Mucosa of descending colon (tissue), 3 donors: ENCODE results near the gene C10orf53. TPM values are rescaled to one million over a fixed set of nuclear protein-coding genes. Genes with fewer than 3 reads are reported as not detected.

Experiments
- ATAC-seq: fragments of 200-7000 bp; cut with Tn5 transposase; one replicate; pipeline ENCODE4 v1.9.1; 2020; ENCODE audit warnings: mild to moderate bottlenecking, moderate library complexity
- DNase-seq, 3 donors: peaks; one replicate each; pipeline ENCODE4 v3.0.0-alpha.2; 2020
- H3K36me3 ChIP-seq: fragments of 200-600 bp; one replicate; pipeline ENCODE4 v1.8.0; 2021; ENCODE audit warnings: low read depth, mild to moderate bottlenecking
- H3K4me1 ChIP-seq: fragments of 200-600 bp; one replicate; pipeline ENCODE4 v1.8.0; 2021; ENCODE audit warnings: low read depth, mild to moderate bottlenecking
- H3K4me3 ChIP-seq: fragments of 200-600 bp; one replicate; pipeline ENCODE4 v1.8.0; 2021; ENCODE audit warnings: mild to moderate bottlenecking
- H3K9me3 ChIP-seq: fragments of 200-600 bp; one replicate; pipeline ENCODE4 v1.8.0; 2021; ENCODE audit warnings: mild to moderate bottlenecking
- intact Hi-C, 2 donors: fragments of 100-400 bp; cut with DNase I in 1 of 2; cut with micrococcal nuclease in 1 of 2; formaldehyde crosslinking; loops; one replicate each; pipeline versions ENCODE4 v1.11.0 to v1.11.1; 2022; cut with DNase I, micrococcal nuclease
- total RNA-seq, 3 donors: library from RNA; stranded (reverse); fragmentation: NEBNext Ultra II Directional in 2 of 3; extraction: Animal tissue kit (Norgen Biotek cat#: 25700) in 2 of 3; gene quantifications; one replicate each; pipeline versions ENCODE4 v1.2.1 to v1.2.4, GENCODE V29; 2021 to 2023
- TF ChIP-seq, protein P1 (sequence below): fragments of 200-600 bp; IDR thresholded peaks from one replicate; pipeline ENCODE4 v1.8.0; 2022; ENCODE audit warnings: antibody characterized with exemption, mild to moderate bottlenecking
- donor health status: DM: no; HTN: no; CAD: no; lungs with moderate emphysema.
- donor health status: DM: no; HTN: no; CAD: no.
- donor health status: DM: no; HTN: yes; CAD: no.

The C10orf53 gene
- total RNA-seq, 3 donors from 2014 or later, result not detected

DNA sequence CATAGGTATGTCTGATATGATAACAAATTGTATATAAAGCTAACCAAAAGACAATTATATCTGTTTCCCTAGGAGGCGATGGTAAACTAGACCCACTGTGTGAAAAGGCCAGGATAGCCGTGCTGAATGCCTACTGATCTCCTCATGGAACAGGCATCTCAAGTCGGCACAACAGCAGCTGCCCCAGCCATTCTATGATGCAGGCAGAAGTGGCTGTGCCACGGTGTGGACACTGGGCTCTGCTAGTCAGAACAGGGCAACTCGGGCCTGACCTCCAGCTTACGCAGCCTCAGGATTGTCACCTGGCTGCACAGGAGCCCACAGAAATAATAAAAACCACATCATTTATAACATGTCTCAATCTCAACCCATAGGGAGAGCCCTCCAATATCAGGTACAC lies 15.0 kb downstream of the C10orf53 start:
- TF ChIP-seq, protein P1, sequence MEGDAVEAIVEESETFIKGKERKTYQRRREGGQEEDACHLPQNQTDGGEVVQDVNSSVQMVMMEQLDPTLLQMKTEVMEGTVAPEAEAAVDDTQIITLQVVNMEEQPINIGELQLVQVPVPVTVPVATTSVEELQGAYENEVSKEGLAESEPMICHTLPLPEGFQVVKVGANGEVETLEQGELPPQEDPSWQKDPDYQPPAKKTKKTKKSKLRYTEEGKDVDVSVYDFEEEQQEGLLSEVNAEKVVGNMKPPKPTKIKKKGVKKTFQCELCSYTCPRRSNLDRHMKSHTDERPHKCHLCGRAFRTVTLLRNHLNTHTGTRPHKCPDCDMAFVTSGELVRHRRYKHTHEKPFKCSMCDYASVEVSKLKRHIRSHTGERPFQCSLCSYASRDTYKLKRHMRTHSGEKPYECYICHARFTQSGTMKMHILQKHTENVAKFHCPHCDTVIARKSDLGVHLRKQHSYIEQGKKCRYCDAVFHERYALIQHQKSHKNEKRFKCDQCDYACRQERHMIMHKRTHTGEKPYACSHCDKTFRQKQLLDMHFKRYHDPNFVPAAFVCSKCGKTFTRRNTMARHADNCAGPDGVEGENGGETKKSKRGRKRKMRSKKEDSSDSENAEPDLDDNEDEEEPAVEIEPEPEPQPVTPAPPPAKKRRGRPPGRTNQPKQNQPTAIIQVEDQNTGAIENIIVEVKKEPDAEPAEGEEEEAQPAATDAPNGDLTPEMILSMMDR, result no peak
- no peaks in the 10 kb centered on the region for H3K36me3 ChIP-seq
- no peak for DNase-seq
- intact Hi-C loops, result no loop called here
- no peak for ATAC-seq
- H3K4me1 ChIP-seq, result no peaks in the 10 kb centered on the region
- H3K9me3 ChIP-seq, result no peaks in the 10 kb centered on the region
- H3K4me3 ChIP-seq, result no peak overlapping the region

DNA sequence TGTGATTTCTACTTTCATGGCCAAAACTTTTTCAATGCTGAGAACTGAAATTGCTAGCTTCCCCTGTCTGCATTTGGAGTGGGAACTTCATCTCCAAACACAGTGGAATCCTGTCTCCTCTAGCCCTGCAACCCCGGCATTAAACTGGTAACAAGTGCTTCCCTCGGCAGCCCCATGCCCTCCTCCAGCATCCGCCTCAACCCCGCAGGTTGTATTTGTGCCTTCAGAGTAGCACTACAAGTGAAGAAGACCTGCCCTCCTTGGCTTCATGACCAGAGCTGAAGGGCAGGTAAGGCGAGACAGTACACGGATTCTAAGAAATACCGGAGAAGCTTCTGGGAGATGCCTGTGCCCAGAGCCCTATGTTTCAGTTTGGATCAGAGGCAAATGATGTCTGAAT lies 16.9 kb downstream of the C10orf53 start:
- no peaks in the 10 kb centered on the region for H3K4me1 ChIP-seq
- DNase-seq, result no peak
- ATAC-seq, result no peak
- intact Hi-C loops, result no loop called here
- H3K9me3 ChIP-seq, result no peaks in the 10 kb centered on the region
- TF ChIP-seq, protein P1, result no peak
- H3K36me3 ChIP-seq, result no peaks in the 10 kb centered on the region
- H3K4me3 ChIP-seq, result no peak overlapping the region

DNA sequence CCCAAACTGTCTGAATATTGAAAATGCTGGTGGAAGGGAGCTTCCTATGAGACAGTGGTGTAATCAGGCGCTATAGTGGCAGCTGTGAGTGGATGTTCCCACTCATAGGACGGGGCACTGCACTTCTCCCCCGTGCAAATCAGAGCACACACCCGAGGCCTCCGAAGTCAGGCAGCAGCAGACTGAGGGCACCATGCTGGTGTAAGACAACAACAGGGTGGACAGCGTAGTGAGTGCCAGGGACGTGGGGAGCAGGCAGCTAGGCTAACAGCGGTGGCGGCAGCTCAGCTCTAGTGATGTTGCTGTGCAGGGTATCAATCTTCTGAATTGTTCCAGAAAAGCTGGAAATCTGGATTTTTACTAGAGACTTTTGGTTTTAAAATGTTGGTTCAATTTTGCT lies 19.2 kb downstream of the C10orf53 start:
- no peaks in the 10 kb centered on the region for H3K36me3 ChIP-seq
- H3K4me3 ChIP-seq, result no peak overlapping the region
- no peaks in the 10 kb centered on the region for H3K9me3 ChIP-seq
- no peak for ATAC-seq
- TF ChIP-seq, protein P1, result no peak
- no peaks in the 10 kb centered on the region for H3K4me1 ChIP-seq
- no peak for DNase-seq
- intact Hi-C loops, result no loop called here

DNA sequence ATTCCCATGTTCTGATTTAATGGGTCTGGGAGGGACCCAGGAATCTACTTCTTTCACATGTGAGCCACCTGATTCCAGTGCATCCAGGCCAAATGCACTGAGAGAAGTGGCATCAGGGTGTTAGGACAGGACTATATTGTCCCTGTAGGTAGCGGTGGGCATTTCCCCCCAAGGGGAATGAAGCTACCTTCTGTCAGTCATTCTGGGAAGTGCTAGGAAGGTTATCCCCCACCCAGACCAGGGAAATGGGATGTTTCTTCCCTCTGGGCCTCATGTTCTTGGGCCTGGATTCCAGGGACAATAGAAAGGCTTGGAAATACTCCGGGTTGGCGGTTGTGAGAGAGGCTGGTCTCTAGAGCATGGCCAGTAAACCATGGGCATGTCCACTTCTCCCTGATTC lies 20.8 kb downstream of the C10orf53 start:
- TF ChIP-seq, protein P1, result no peak
- intact Hi-C loops, result no loop called here
- H3K4me1 ChIP-seq, result no peaks in the 10 kb centered on the region
- no peak for ATAC-seq
- DNase-seq, result no peak
- H3K36me3 ChIP-seq, result no peaks in the 10 kb centered on the region
- H3K4me3 ChIP-seq, result no peak overlapping the region
- no peaks in the 10 kb centered on the region for H3K9me3 ChIP-seq

DNA sequence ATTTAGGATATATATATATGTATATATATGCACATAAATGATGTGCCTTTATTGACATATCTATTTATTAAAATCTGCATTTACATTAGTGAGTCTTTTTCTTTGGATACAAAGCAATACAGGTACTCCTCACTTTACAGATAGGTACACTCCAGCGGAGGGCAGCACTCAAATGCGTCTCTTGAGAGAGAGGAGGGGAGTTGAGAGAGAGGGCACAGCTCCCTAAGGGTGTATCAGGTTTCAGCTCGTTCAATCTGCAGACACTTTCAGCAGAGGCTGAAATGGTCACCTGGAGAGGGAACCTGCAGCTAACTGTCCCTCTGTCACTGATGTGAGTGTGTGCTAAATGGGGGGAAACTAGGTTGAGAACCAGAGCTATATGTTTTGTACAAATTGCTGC lies 21.5 kb downstream of the C10orf53 start:
- Histone ChIP-seq H3K4me3 (no peak overlapping the region), H3K9me3 (no peaks in the 10 kb centered on the region), H3K4me1 (no peaks in the 10 kb centered on the region), H3K36me3 (no peaks in the 10 kb centered on the region)
- no peak for DNase-seq
- TF ChIP-seq, protein P1, result no peak
- no peak for ATAC-seq
- intact Hi-C loops, result no loop called here

DNA sequence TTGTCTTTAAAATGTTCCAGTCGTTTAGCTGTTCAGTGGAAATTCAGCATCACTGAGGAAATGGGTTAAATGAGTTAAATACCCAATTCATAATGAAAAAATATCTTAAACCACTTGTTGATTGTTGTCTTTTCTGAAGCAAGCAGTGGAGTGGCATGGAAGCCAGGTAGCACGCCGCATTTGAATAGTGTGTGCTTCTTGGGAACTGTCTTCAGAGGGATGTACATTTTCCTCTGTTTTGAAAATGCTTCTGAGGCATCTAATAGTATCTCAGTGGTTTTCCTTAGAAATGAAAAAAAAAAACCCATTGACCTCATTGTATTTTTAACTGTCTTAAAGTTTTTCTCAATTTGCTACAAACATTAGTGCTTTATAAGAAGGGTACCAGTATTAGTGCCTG lies 28.1 kb downstream of the C10orf53 start:
- TF ChIP-seq, protein P1, result no peak
- intact Hi-C loops, result no loop called here
- H3K4me1 ChIP-seq, result no peaks in the 10 kb centered on the region
- DNase-seq, result no peak
- no peaks in the 10 kb centered on the region for H3K9me3 ChIP-seq
- no peaks in the 10 kb centered on the region for H3K36me3 ChIP-seq
- ATAC-seq, result no peak
- no peak overlapping the region for H3K4me3 ChIP-seq
